K562 (cell line): ENCODE measurements around the gene CTDNEP1. TPM values are rescaled to one million over a fixed set of nuclear protein-coding genes. Genes with fewer than 3 reads are reported as not detected.

Experiments
- ARID1B ChIP-seq: fragments of 450-650 bp; IDR thresholded peaks from 2 replicates; pipeline ENCODE4 v1.6.1; 2016; ENCODE audit warnings: antibody characterized with exemption, mild to moderate bottlenecking, inconsistent platforms
- ARID4B ChIP-seq: sonication (generic); formaldehyde crosslinking; IDR thresholded peaks from 2 replicates; pipeline ENCODE4 v1.8.0; 2022; ENCODE audit warnings: mild to moderate bottlenecking, missing genetic modification reagents
- BHLHE40 ChIP-seq: IDR thresholded peaks from 2 replicates; pipeline ENCODE4 v1.6.1; 2011; ENCODE audit warnings: low read length, improper control_type of control experiment
- CREB1 ChIP-seq, 2 experiments: sonication (generic) in 1 of 2; formaldehyde crosslinking in 1 of 2; IDR thresholded peaks; 2 replicates each; pipeline versions ENCODE4 v1.6.1 to v1.8.0; 2012 to 2022; ENCODE audit warnings: inconsistent platforms in 1 of 2, mild to moderate bottlenecking in 1 of 2, missing genetic modification reagents in 1 of 2, moderate library complexity in 1 of 2
- CREM ChIP-seq: IDR thresholded peaks from 2 replicates; pipeline ENCODE4 v1.6.1; 2014; ENCODE audit warnings: antibody characterized with exemption, low read depth
- CXXC5 ChIP-seq: fragments of 250-450 bp; sonication (Bioruptor Pico); IDR thresholded peaks from 2 replicates; pipeline ENCODE4 v1.8.0; 2022; ENCODE audit warnings: inconsistent platforms, mild to moderate bottlenecking, moderate library complexity
- EGR1 ChIP-seq: fragments of 450-650 bp; conservative IDR thresholded peaks from 2 replicates; pipeline ENCODE4 v1.6.1; 2017; ENCODE audit warnings: mild to moderate bottlenecking
- ELF1 ChIP-seq: fragments of 200-800 bp; sonication (Bioruptor generic); IDR thresholded peaks from 2 replicates; pipeline ENCODE4 v1.6.1; 2016; ENCODE audit warnings: missing genetic modification characterization, missing compliant biosample characterization
- GABPB1 ChIP-seq: sonication (generic); formaldehyde crosslinking; IDR thresholded peaks from 2 replicates; pipeline ENCODE4 v1.8.0; 2022; ENCODE audit warnings: mild to moderate bottlenecking, missing genetic modification reagents
- HNRNPL ChIP-seq: fragments of 200-400 bp; formaldehyde crosslinking; IDR thresholded peaks from 2 replicates; pipeline ENCODE4 v1.6.1; 2017; ENCODE audit warnings: low read depth, mild to moderate bottlenecking, low read length
- MAZ ChIP-seq, 2 experiments: fragments of 450-650 bp in 1 of 2; sonication (generic) in 1 of 2; formaldehyde crosslinking; IDR thresholded peaks in 1 of 2; conservative IDR thresholded peaks in 1 of 2; 2 replicates each; pipeline versions ENCODE4 v1.4.0 to v1.5.0; 2020; ENCODE audit warnings: mild to moderate bottlenecking in 1 of 2, missing genetic modification reagents in 1 of 2
- MBD2 ChIP-seq: sonication (generic); IDR thresholded peaks from 2 replicates; pipeline ENCODE4 v1.6.1; 2016; ENCODE audit warnings: low read depth, borderline replicate concordance
- MCM3 ChIP-seq: fragments of 450-650 bp; IDR thresholded peaks from 2 replicates; pipeline ENCODE4 v1.6.1; 2016
- MYC ChIP-seq, 2 experiments: fragments of 250-450 bp in 1 of 2; sonication (Bioruptor Pico) in 1 of 2; IDR thresholded peaks; 2 replicates each; pipeline versions ENCODE4 v1.5.1 to v1.6.1; 2012 to 2021; ENCODE audit warnings: low read depth in 2 of 2, borderline replicate concordance in 1 of 2, improper control_type of control experiment in 1 of 2, low read length in 1 of 2, mild to moderate bottlenecking in 1 of 2, moderate library complexity in 1 of 2
- NFIC ChIP-seq: fragments of 450-650 bp; IDR thresholded peaks from 2 replicates; pipeline ENCODE4 v1.6.1; 2017; ENCODE audit warnings: mild to moderate bottlenecking, inconsistent platforms
- RAD51 ChIP-seq: fragments of 450-650 bp; IDR thresholded peaks from 2 replicates; pipeline ENCODE4 v1.7.1; 2016; ENCODE audit warnings: low read depth, mild to moderate bottlenecking, borderline replicate concordance
- RB1 ChIP-seq: fragments of 450-650 bp; IDR thresholded peaks from 2 replicates; pipeline ENCODE4 v1.6.1; 2017; ENCODE audit warnings: low read depth, mild to moderate bottlenecking
- TFAP4 ChIP-seq: sonication (generic); formaldehyde crosslinking; IDR thresholded peaks from 2 replicates; pipeline ENCODE4 v1.8.0; 2022; ENCODE audit warnings: missing genetic modification reagents, mild to moderate bottlenecking, moderate library complexity, borderline replicate concordance
- ZNF217 ChIP-seq: sonication (generic); formaldehyde crosslinking; IDR thresholded peaks from 2 replicates; pipeline ENCODE4 v1.8.0; 2022; ENCODE audit warnings: mild to moderate bottlenecking, missing genetic modification reagents
- ZNF444 ChIP-seq: fragments of 250-450 bp; sonication (Bioruptor Pico); IDR thresholded peaks from 2 replicates; pipeline ENCODE4 v1.4.0; 2020; ENCODE audit warnings: mild to moderate bottlenecking, moderate library complexity
- ZNF511 ChIP-seq: sonication (generic); formaldehyde crosslinking; IDR thresholded peaks from 2 replicates; pipeline ENCODE4 v1.8.0; 2022; ENCODE audit warnings: mild to moderate bottlenecking, missing genetic modification reagents
- polyA plus RNA-seq, 8 experiments: library from polyadenylated mRNA; depleted of rRNA in 4 of 8; stranded (reverse) in 5 of 8; unstranded in 3 of 8; fragments of >200 nt; fragmentation: Nextera tagmentation in 2 of 8; fragmentation: Illumina TruSeq in 1 of 8; extraction: Ambion mirVana in 2 of 8; extraction: Trizol in 1 of 8; gene quantifications; 2 replicates each; pipeline versions ENCODE4 v1.2.1 to v1.2.3, GENCODE V29; 2011 to 2014; ENCODE audit warnings: inconsistent platforms in 1 of 8, missing spikeins in 1 of 8
- total RNA-seq, 7 experiments: library from RNA; depleted of rRNA in 6 of 7; stranded (reverse); fragments of >200 nt in 6 of 7; fragmentation: Illumina TruSeq in 2 of 7; extraction: Trizol in 2 of 7; gene quantifications; 2 replicates each; pipeline versions ENCODE4 v1.2.1 to v1.2.3, GENCODE V29; 2011 to 2021; ENCODE audit warnings: low replicate concordance in 1 of 7

Gene CTDNEP1
- total and polyA plus RNA-seq, 9 of the 15 experiments (the other 6 are each of a cell fraction or from before 2014, with no cell fraction given) = 10.7 to 150 (median 28.5) TPM

DNA sequence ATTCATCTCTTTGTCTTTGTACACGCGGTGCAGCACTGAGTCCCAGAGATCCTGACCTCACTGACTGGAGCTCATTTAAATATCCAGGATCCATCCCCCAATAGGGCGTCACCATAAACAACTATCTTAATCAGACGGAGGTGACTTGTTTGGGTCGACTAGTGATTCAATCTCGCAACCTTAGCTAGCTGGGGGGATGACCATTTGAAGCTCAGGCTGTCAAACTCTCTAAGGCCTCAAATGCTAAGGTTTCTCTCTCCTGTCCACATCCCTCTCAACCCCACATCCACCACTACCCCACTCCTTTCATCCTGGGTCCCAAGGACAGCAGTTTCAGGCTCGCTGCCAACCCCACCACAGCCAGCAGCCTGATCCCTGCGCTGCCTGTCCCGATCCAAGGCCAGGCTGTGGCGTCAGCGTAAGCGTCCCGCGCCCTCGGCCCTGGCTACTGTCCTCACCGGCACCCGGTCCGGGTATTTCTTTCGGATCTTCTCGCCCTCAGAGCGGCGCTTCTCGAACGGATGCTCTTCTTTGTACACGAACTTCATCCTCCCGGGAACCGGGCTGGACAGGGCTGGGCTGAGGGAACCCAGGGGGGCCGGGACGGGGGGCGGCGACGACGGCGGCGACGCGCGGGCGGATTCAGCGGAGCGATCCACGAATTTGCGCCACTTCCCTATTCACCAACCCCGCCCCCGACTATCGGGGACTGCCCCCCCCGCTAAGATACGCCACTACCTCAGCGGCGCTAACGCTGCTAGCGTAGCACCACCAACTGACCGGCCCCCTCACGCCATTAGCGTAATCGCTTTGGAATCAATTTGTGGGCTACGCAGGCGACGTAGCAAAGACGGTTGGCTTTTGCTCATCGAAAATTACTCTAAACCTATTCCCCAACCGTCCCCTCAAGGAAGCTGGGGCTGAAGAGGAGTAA lies 9.5 kb downstream of the CTDNEP1 start, which contains the start of gene GABARAP (continued):
- TF ChIP-seq ZNF444 (CRISPR knock-in tag) = no peak
- TF ChIP-seq CXXC5 (CRISPR knock-in tag) = peak; percentile 49
- peak; percentile 80; the same call in 1 of the 2 replicates for TF ChIP-seq HNRNPL
- TF ChIP-seq MCM3 = no peak
- TF ChIP-seq CREB1 (IDR thresholded peaks at IDR 0.05) = 0 out of 2 replicates have a peak, but pooled peaks have one; percentile 31
- peak; percentile 47; the same call in 1 of the 2 replicates for TF ChIP-seq CREB1 (CRISPR knock-in tag; IDR thresholded peaks at IDR 0.05)
- TF ChIP-seq ARID1B = peak; percentile 25; the same call in 1 of the 2 replicates
- TF ChIP-seq MBD2 = 0 out of 2 replicates have a peak, but pooled peaks have one; percentile 12
- TF ChIP-seq MYC (IDR thresholded peaks at IDR 0.05; ENCODE audit: low read depth, low read length) = peak; percentile 11; the same call in 1 of the 2 replicates
- no peak for TF ChIP-seq MYC (CRISPR knock-in tag; IDR thresholded peaks at IDR 0.05; ENCODE audit: borderline replicate concordance, low read depth)
- 0 out of 2 replicates have a peak, but pooled peaks have one; percentile 22 for TF ChIP-seq RB1
- TF ChIP-seq NFIC = peak; percentile 78
- no peak for TF ChIP-seq ZNF217 (CRISPR knock-in tag)
- peak; percentile 70; the same call in 1 of the 2 replicates for TF ChIP-seq ZNF511 (CRISPR knock-in tag)
- peak; percentile 35 to 59; a peak in 3 of 4 replicates for TF ChIP-seq MAZ (CRISPR knock-in tag; conservative IDR thresholded peaks at IDR 0.05 in 1 of 2, IDR thresholded peaks at IDR 0.05 in 1 of 2)
- peak; percentile 49; the same call in 1 of the 2 replicates for TF ChIP-seq GABPB1 (CRISPR knock-in tag)
- TF ChIP-seq EGR1 = peak; percentile 83
- peak; percentile 32; the same call in 1 of the 2 replicates for TF ChIP-seq ARID4B (CRISPR knock-in tag)
- TF ChIP-seq RAD51 = peak; percentile 17; the same call in 1 of the 2 replicates
- TF ChIP-seq TFAP4 = peak; percentile 53
- TF ChIP-seq ELF1 (tag) = peak; percentile 72
- TF ChIP-seq CREM = peak; percentile 69
- 0 out of 2 replicates have a peak, but pooled peaks have one; percentile 8 for TF ChIP-seq BHLHE40
